ENCODE results near the gene EVI5. TPM values are rescaled to one million over a fixed set of nuclear protein-coding genes. Genes with fewer than 3 reads are reported as not detected.

Gene EVI5
- total and polyA plus RNA-seq, 2 experiments from 2014 or later: 16.3 to 30.8 TPM

GRCh38 chr1:92817986-92818764 lies 33.3 kb upstream of the EVI5 start:
- peak; percentile 15 to 60 for DNase-seq (ENCODE audit: low read depth in 1 of 2, low spot score in 1 of 2)
- no peaks in the 10 kb centered on the region for H3K36me3 ChIP-seq
- no peaks in the 10 kb centered on the region for H3K9me3 ChIP-seq (ENCODE audit: low read depth)

GRCh38 chr1:92817137-92817697 lies 32.3 kb upstream of the EVI5 start:
- H3K4me3 ChIP-seq: no peak overlapping the region
- H3K36me3 ChIP-seq: no peaks in the 10 kb centered on the region
- TF ChIP-seq, protein P1, sequence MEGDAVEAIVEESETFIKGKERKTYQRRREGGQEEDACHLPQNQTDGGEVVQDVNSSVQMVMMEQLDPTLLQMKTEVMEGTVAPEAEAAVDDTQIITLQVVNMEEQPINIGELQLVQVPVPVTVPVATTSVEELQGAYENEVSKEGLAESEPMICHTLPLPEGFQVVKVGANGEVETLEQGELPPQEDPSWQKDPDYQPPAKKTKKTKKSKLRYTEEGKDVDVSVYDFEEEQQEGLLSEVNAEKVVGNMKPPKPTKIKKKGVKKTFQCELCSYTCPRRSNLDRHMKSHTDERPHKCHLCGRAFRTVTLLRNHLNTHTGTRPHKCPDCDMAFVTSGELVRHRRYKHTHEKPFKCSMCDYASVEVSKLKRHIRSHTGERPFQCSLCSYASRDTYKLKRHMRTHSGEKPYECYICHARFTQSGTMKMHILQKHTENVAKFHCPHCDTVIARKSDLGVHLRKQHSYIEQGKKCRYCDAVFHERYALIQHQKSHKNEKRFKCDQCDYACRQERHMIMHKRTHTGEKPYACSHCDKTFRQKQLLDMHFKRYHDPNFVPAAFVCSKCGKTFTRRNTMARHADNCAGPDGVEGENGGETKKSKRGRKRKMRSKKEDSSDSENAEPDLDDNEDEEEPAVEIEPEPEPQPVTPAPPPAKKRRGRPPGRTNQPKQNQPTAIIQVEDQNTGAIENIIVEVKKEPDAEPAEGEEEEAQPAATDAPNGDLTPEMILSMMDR (IDR thresholded peaks at IDR 0.05; ENCODE audit: low read depth, low read length): no peak
- H3K9me3 ChIP-seq (ENCODE audit: low read depth): no peaks in the 10 kb centered on the region
- no peak overlapping the region for H3K27ac ChIP-seq
- H3K27me3 ChIP-seq: no peaks in the 10 kb centered on the region
- no peaks in the 10 kb centered on the region for H3K4me1 ChIP-seq (ENCODE audit: low read depth)
- no peak for DNase-seq (ENCODE audit: low read depth in 1 of 2, low spot score in 1 of 2)

More at GRCh38 chr1:92817986-92818764, 33.3 kb upstream of the EVI5 start:
- no peaks in the 10 kb centered on the region for H3K4me1 ChIP-seq (ENCODE audit: low read depth)
- no peaks in the 10 kb centered on the region for H3K27me3 ChIP-seq
- H3K4me3 ChIP-seq: no peak overlapping the region
- TF ChIP-seq, protein P1 (IDR thresholded peaks at IDR 0.05; ENCODE audit: low read depth, low read length): peak; percentile 75
- H3K27ac ChIP-seq: no peak overlapping the region

GRCh38 chr1:92816732-92817131 lies 31.8 kb upstream of the EVI5 start:
- Histone ChIP-seq H3K27me3 (no peaks in the 10 kb centered on the region), H3K27ac (no peak overlapping the region), H3K36me3 (no peaks in the 10 kb centered on the region)

GRCh38 chr1:92808381-92808780 lies 23.5 kb upstream of the EVI5 start:
- H3K4me1 ChIP-seq (ENCODE audit: low read depth): no peaks in the 10 kb centered on the region
- H3K9me3 ChIP-seq (ENCODE audit: low read depth): no peaks in the 10 kb centered on the region
- no peaks in the 10 kb centered on the region for H3K36me3 ChIP-seq
- H3K4me3 ChIP-seq: no peak overlapping the region
- TF ChIP-seq, protein P1 (IDR thresholded peaks at IDR 0.05; ENCODE audit: low read depth, low read length): no peak
- DNase-seq (ENCODE audit: low read depth in 1 of 2, low spot score in 1 of 2): no peak
- no peaks in the 10 kb centered on the region for H3K27me3 ChIP-seq
- no peak overlapping the region for H3K27ac ChIP-seq

More at GRCh38 chr1:92816732-92817131, 31.8 kb upstream of the EVI5 start:
- no peak overlapping the region for H3K4me3 ChIP-seq
- TF ChIP-seq, protein P1 (IDR thresholded peaks at IDR 0.05; ENCODE audit: low read depth, low read length): no peak
- DNase-seq (ENCODE audit: low read depth in 1 of 2, low spot score in 1 of 2): no peak
- H3K9me3 ChIP-seq (ENCODE audit: low read depth): no peaks in the 10 kb centered on the region
- H3K4me1 ChIP-seq (ENCODE audit: low read depth): no peaks in the 10 kb centered on the region

- H3K27me3 ChIP-seq: no peaks in the 10 kb centered on the region
- H3K36me3 ChIP-seq: no peaks in the 10 kb centered on the region
- TF ChIP-seq, protein P1 (IDR thresholded peaks at IDR 0.05; ENCODE audit: low read depth, low read length): no peak
- H3K4me3 ChIP-seq: no peak overlapping the region
- H3K9me3 ChIP-seq (ENCODE audit: low read depth): no peaks in the 10 kb centered on the region
- peak overlapping the region; percentile 38 for H3K27ac ChIP-seq
- no peak for DNase-seq (ENCODE audit: low read depth in 1 of 2, low spot score in 1 of 2)
- no peaks in the 10 kb centered on the region for H3K4me1 ChIP-seq (ENCODE audit: low read depth)
These were observed 20.3 kb upstream of the EVI5 start for GRCh38 chr1:92805216-92805615.
